Activated CD8-positive, alpha-beta T cell treated with anti-CD3 and anti-CD28 coated beads, Interleukin-2, amount 10 ng/mL, durations not matched to agents 7 days and 5 days (primary cell): ENCODE results near the gene SURF1. TPM values are rescaled to one million over a fixed set of nuclear protein-coding genes. Genes with fewer than 3 reads are reported as not detected.
"Not testable (repeated sequence)": the region's sequence is repeated elsewhere in the genome, so short reads cannot be mapped to it uniquely, and the experiment has no call there.

Source experiments
- ATAC-seq: fragments of 150-1000 bp; cut with Tn5 transposase; one replicate; pipeline ENCODE4 v1.10.0; 2021; ENCODE audit warnings: moderate library complexity
- CTCF ChIA-PET: fragments of 350-600 bp; sonication (Branson Sonifier 250); formaldehyde crosslinking; loops from one replicate; lab custom pipeline; 2021; ENCODE audit warnings: antibody characterized with exemption; lab: Charles Lee
- POLR2A ChIA-PET: fragments of 350-600 bp; sonication (Branson Sonifier 250); formaldehyde crosslinking; loops from one replicate; lab custom pipeline; 2021; ENCODE audit warnings: antibody characterized with exemption; lab: Charles Lee
- DNase-seq: peaks from one replicate; pipeline ENCODE4 v3.0.0-alpha.2; 2020
- H3K27ac Mint-ChIP-seq: one replicate; pipeline ENCODE4 v1.8.0; 2021; ENCODE audit warnings: mild to moderate bottlenecking, mixed read lengths
- H3K27me3 Mint-ChIP-seq: one replicate; pipeline ENCODE4 v1.8.0; 2021; ENCODE audit warnings: low read depth, mixed read lengths
- H3K36me3 Mint-ChIP-seq: one replicate; pipeline ENCODE4 v1.8.0; 2021; ENCODE audit warnings: low read depth, mixed read lengths
- H3K4me1 Mint-ChIP-seq: one replicate; pipeline ENCODE4 v1.8.0; 2021; ENCODE audit warnings: low read depth, mixed read lengths
- H3K4me3 Mint-ChIP-seq: one replicate; pipeline ENCODE4 v1.8.0; 2021; ENCODE audit warnings: mild to moderate bottlenecking, mixed read lengths
- H3K9me3 Mint-ChIP-seq: one replicate; pipeline ENCODE4 v1.8.0; 2022; ENCODE audit warnings: mixed read lengths; ENCODE audit not compliant: insufficient read depth
- total RNA-seq, 2 experiments: library from RNA; stranded (reverse); gene quantifications; one replicate each; pipeline ENCODE4 v1.2.3, GENCODE V29; 2021

Gene SURF1
- total RNA-seq, 2 experiments from 2014 or later, result 37.4 to 39.1 TPM

DNA sequence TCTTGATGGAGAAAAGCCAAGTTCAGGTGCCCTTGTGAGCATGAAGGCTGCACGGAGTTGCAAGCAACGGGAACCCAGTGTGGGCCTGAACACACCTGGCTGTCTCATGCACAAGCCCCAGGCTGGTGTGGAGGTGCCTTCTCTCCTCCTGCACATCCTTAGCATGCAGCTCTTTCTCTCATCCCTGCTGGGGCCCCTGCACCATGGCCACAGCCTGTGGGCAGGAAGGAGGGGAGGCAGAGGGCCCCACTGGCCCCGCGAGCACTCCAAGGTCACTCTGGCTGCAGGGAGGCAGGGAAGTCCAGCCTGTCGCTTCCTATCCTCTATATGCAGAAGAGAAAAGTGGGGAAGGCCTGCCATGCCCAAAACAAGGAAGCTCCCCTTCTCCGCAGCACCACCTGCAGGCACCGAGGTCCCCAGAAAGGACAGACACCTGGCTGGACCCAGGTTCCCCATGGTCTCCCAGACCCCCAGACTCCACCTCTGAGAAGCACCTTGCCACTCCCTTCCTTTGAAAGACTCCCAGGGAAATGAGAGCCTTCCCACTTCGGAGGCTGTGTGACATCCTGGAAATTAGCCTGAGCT lies 38.5 kb upstream of the SURF1 start:
- H3K27ac Mint-ChIP-seq, result no peak overlapping the region
- H3K4me3 Mint-ChIP-seq, result no peak overlapping the region
- CTCF ChIA-PET, result interaction anchor here (0.9 to 2.0 kb wide), 2 partner anchors 11 to 18 kb away, joined by 3 to 5 read pairs; no protein-coding TSS in a partner anchor
- no peak for ATAC-seq
- no peak for DNase-seq
- H3K27me3 Mint-ChIP-seq, result no peaks in the 10 kb centered on the region
- no peaks in the 10 kb centered on the region for H3K4me1 Mint-ChIP-seq
- POLR2A ChIA-PET, result interaction anchor here (1.5 kb wide), 1 partner anchor 24 kb away, joined by 4 read pairs; no protein-coding TSS in a partner anchor
- H3K9me3 Mint-ChIP-seq, result no peaks in the 10 kb centered on the region
- H3K36me3 Mint-ChIP-seq, result no peaks in the 10 kb centered on the region

DNA sequence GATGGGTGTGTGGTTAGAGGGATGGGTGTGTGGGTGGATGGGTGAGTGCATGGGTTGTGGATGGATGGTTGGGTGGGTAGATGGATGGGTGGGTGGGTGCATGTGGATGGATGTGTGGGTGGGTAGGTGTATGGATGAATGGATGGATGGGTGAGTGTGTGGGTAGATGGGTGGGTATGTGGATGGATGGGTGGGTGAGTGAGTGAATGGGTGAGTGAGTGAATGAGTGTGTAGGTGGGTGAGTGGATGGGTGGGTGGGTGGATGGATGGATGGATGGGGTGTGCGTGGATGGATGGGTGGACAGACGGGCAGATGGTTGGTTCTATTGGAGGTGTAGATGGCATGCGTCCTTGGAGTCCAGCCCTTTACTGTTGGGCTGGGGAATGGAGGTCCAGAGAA lies 37.1 kb upstream of the SURF1 start:
- CTCF ChIA-PET, result no interaction called here
- no peaks in the 10 kb centered on the region for H3K4me1 Mint-ChIP-seq
- no peak overlapping the region for H3K4me3 Mint-ChIP-seq
- no peaks in the 10 kb centered on the region for H3K27me3 Mint-ChIP-seq
- POLR2A ChIA-PET, result no interaction called here
- H3K36me3 Mint-ChIP-seq, result no peaks in the 10 kb centered on the region
- no peak for ATAC-seq
- no peaks in the 10 kb centered on the region for H3K9me3 Mint-ChIP-seq
- H3K27ac Mint-ChIP-seq, result no peak overlapping the region
- DNase-seq, result no peak

DNA sequence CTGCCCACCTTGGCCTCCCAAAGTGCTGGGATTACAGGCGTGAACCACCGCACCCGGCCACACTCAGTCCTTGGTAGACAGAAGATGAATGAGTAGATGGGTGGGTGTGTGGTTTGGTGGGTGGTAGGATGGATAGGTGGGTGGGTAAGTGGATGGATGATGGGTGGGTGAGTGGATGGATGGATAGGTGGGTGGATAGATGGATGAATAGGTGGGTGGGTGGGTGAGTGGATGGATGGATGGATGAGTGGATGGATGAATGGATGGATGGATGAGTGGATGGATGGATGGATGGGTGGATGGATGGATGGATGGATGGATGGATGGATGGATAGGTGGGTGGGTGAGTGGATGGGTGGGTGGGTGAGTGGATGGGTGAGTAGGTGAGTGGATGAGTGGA lies 36.0 kb upstream of the SURF1 start:
- CTCF ChIA-PET, ATAC-seq: not testable (repeated sequence)

DNA sequence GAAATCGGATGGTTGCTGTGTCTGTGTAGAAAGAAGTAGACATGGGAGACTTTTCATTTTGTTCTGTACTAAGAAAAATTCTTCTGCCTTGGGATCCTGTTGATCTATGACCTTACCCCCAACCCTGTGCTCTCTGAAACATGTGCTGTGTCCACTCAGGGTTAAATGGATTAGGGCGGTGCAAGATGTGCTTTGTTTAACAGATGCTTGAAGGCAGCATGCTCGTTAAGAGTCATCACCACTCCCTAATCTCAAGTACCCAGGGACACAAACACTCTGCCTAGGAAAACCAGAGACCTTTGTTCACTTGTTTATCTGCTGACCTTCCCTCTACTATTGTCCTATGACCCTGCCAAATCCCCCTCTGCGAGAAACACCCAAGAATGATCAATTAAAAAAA lies 35.2 kb upstream of the SURF1 start:
- H3K4me3 Mint-ChIP-seq, H3K9me3 Mint-ChIP-seq, ATAC-seq, H3K27ac Mint-ChIP-seq, POLR2A ChIA-PET, H3K36me3 Mint-ChIP-seq, H3K27me3 Mint-ChIP-seq, DNase-seq, H3K4me1 Mint-ChIP-seq, CTCF ChIA-PET: not testable (repeated sequence)

More for the DNA sequence above, 36.0 kb upstream of the SURF1 start:
- H3K27ac Mint-ChIP-seq, H3K27me3 Mint-ChIP-seq, H3K4me3 Mint-ChIP-seq, DNase-seq, H3K9me3 Mint-ChIP-seq, H3K4me1 Mint-ChIP-seq, POLR2A ChIA-PET, H3K36me3 Mint-ChIP-seq: not testable (repeated sequence)

DNA sequence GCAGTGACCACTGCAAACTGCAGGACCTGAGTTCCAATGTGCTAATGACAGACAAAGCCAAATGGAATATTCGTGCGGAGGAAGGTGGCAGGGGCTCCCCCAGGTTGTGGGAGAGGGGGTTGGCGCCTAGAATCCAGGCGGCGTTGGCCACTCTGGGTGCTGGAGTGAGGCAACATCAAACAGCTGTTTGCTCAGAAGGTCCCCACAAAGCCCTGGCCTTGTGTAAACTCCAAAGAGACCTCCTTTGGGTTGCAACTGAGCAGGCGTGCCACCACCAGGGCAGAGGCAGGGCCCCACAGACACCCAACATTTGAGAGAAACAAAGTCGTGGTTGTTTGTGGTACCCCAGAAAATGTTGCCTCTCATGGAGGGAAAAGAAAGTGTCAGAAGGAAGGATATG lies 34.4 kb upstream of the SURF1 start:
- Mint-ChIP-seq H3K9me3 (no peaks in the 10 kb centered on the region), H3K4me1 (no peaks in the 10 kb centered on the region), H3K27me3 (no peaks in the 10 kb centered on the region), H3K27ac (no peak overlapping the region), H3K36me3 (no peaks in the 10 kb centered on the region), H3K4me3 (no peak overlapping the region)
- CTCF ChIA-PET, result no interaction called here
- POLR2A ChIA-PET, result interaction anchor here (0.6 kb wide), 1 partner anchor 29 kb away, joined by 4 read pairs; no protein-coding TSS in a partner anchor
- ATAC-seq (no peak), DNase-seq (no peak)

DNA sequence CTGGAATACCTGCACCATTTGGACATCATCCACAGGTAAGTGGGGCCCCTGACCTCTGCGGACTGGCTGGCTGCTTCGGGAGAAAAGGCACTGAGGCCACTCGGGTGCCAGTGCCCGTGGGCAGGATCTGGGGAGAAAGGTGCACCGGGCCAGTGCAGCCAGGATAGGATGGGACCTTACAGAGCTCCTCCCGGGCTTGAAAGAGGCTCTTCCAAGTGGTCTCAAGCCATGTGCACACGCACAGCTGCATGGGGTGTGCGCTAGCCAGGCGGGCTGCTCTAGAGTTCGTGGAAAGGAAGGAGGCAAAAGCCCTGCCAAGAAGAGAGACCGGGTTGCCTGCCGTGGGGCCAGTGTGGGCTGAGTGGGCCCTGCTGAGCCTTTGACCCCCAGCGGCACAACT lies 33.3 kb upstream of the SURF1 start:
- Mint-ChIP-seq H3K36me3 (no peaks in the 10 kb centered on the region), H3K27ac (no peak overlapping the region), H3K4me1 (no peaks in the 10 kb centered on the region), H3K4me3 (no peak overlapping the region), H3K27me3 (no peaks in the 10 kb centered on the region), H3K9me3 (no peaks in the 10 kb centered on the region)
- POLR2A ChIA-PET, result no interaction called here
- CTCF ChIA-PET, result no interaction called here
- DNase-seq (no peak), ATAC-seq (no peak)

DNA sequence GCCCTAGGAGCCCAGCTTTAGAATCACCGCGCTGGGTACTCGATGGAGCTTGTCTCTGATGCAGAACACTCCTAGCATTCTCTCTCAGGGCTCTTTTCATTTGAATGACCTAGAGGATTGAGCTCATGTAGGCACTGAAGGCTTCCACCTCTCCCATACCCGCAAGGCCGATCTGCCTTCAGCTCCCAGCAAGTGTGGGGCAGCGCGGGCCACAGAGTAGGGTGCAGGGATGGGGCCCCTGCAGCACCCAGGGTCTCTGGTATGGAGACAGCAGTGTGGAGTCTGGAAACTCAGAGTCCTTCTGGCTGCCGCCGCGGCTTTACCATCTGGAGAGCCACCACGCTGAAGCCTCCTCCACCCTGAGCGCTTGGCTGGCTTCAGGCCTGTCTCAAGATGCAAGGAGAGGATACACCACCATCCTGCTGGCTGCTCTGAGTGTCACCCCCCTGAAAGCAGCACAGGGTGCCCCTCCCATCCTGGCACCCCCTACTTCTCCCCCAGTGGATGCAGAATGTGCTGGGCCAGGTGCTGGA lies 32.8 kb upstream of the SURF1 start:
- Mint-ChIP-seq H3K4me1 (no peaks in the 10 kb centered on the region), H3K27ac (no peak overlapping the region), H3K36me3 (no peaks in the 10 kb centered on the region), H3K4me3 (no peak overlapping the region), H3K9me3 (no peaks in the 10 kb centered on the region), H3K27me3 (no peaks in the 10 kb centered on the region)
- CTCF ChIA-PET, result no interaction called here
- POLR2A ChIA-PET, result no interaction called here
- ATAC-seq, result no peak
- no peak for DNase-seq

DNA sequence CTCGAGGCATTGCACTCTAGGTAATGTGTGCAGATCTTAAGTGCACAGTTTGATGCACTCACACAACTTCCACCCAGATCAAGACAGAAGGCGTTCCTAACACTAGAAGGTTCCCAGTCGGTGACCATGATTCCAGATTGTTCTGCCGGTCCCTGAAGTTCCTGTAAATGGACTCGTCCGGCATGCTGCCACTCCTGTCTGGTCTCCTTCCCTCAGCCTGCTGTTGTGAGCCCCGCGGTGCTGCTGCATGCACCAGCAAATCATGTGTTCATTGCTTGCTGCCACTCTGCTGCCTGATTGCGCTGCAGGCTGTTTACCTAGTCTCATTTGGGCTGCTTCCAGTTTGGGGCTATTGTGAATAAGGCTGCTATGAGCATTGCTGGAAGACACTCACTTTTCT lies 31.4 kb upstream of the SURF1 start:
- ChIA-PET POLR2A (interaction anchor here (0.6 kb wide), 1 partner anchor 24 kb away, joined by 4 read pairs; no protein-coding TSS in a partner anchor), CTCF (no interaction called here)
- H3K27ac Mint-ChIP-seq, result no peak overlapping the region
- H3K4me1 Mint-ChIP-seq, result no peaks in the 10 kb centered on the region
- no peak overlapping the region for H3K4me3 Mint-ChIP-seq
- no peak for ATAC-seq
- H3K9me3 Mint-ChIP-seq, result no peaks in the 10 kb centered on the region
- H3K36me3 Mint-ChIP-seq, result no peaks in the 10 kb centered on the region
- H3K27me3 Mint-ChIP-seq, result no peaks in the 10 kb centered on the region
- DNase-seq, result no peak

DNA sequence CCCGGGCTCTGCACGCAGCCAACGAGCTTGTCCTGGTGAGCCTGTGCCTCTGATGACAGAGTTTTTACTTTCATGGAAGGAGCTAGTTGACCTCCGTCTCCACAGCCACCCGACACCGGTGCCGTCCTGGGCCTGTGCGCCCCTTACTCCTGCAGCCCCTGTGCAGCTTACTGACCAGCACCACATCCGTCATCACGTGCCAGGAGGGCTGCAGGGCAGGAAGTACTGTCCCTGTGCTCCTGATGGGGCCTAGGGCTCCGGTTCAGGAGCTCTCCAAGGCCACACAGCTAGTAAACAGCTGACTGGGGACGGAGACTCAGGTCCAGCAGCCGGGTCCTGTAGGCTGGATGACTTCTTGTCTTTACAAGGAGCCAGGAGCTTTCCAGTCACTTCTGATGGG lies 30.1 kb upstream of the SURF1 start:
- ChIA-PET POLR2A (interaction anchor here (0.9 kb wide), 1 partner anchor 9 kb away, joined by 3 read pairs; no protein-coding TSS in a partner anchor), CTCF (no interaction called here)
- no peaks in the 10 kb centered on the region for H3K4me1 Mint-ChIP-seq
- H3K9me3 Mint-ChIP-seq, result no peaks in the 10 kb centered on the region
- DNase-seq, result no peak
- ATAC-seq, result no peak
- no peak overlapping the region for H3K27ac Mint-ChIP-seq
- H3K36me3 Mint-ChIP-seq, result no peaks in the 10 kb centered on the region
- no peaks in the 10 kb centered on the region for H3K27me3 Mint-ChIP-seq
- H3K4me3 Mint-ChIP-seq, result no peak overlapping the region

DNA sequence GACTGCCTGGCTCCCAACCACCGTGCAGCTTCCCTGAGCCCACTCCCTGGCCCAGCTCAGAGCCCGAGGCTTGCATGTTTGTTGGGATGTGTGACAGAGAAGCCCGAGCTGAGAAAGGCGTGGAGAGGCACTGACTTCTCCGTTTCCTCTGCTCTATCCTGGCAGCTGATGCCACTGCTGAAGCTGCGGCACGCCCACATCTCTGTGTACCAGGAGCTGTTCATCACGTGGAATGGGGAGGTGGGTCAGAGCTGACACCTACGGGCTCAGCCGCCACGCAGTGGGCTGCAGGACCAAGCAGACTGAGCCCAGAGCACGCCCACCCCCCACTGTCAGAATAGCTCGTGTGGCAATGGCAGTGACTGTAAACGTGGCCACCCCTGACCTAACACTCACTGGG lies 29.2 kb upstream of the SURF1 start:
- no peaks in the 10 kb centered on the region for H3K4me1 Mint-ChIP-seq
- H3K27me3 Mint-ChIP-seq, result no peaks in the 10 kb centered on the region
- H3K9me3 Mint-ChIP-seq, result no peaks in the 10 kb centered on the region
- no peak for ATAC-seq
- ChIA-PET CTCF (no interaction called here), POLR2A (interaction anchor here (0.8 kb wide), 1 partner anchor 10 kb away, joined by 3 read pairs; no protein-coding TSS in a partner anchor)
- no peak for DNase-seq
- H3K36me3 Mint-ChIP-seq, result no peaks in the 10 kb centered on the region
- no peak overlapping the region for H3K27ac Mint-ChIP-seq
- no peak overlapping the region for H3K4me3 Mint-ChIP-seq

DNA sequence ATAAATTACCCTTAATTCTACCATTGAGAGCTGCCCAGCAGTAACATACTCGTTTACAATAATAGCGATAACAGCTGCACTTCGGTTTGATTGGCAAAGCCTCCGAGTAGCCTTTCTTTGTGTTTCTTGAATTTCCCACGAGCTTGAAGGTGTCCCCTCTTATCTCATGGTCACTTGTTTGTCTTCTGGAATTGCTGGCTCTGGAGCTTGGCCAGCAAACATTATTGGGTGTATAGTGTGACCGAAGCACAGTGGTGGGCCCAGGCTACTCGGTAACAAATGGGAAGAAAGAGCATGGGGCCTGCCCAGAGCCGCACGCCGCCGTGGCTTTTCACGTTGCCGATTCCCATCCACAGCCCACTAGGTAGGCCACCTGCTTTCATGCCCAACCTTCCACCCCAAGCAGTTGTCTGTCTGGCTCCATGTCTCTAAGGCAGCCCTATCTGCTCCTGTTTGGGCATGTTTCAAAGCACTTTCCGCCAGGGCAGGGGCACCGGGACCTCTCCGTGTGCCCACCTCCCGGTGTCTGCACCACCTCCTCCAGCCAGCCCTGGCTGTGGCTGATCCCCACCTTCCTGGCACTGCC lies 28.5 kb upstream of the SURF1 start:
- H3K36me3 Mint-ChIP-seq, result no peaks in the 10 kb centered on the region
- H3K4me3 Mint-ChIP-seq, result no peak overlapping the region
- CTCF ChIA-PET, result interaction anchor here (1.4 kb wide), 1 partner anchor 18 kb away, joined by 7 read pairs; no protein-coding TSS in a partner anchor
- no peaks in the 10 kb centered on the region for H3K9me3 Mint-ChIP-seq
- POLR2A ChIA-PET, result interaction anchor here (0.8 kb wide), 1 partner anchor 10 kb away, joined by 3 read pairs; no protein-coding TSS in a partner anchor
- ATAC-seq (no peak), DNase-seq (no peak)
- no peaks in the 10 kb centered on the region for H3K27me3 Mint-ChIP-seq
- H3K27ac Mint-ChIP-seq, result no peak overlapping the region
- no peaks in the 10 kb centered on the region for H3K4me1 Mint-ChIP-seq

DNA sequence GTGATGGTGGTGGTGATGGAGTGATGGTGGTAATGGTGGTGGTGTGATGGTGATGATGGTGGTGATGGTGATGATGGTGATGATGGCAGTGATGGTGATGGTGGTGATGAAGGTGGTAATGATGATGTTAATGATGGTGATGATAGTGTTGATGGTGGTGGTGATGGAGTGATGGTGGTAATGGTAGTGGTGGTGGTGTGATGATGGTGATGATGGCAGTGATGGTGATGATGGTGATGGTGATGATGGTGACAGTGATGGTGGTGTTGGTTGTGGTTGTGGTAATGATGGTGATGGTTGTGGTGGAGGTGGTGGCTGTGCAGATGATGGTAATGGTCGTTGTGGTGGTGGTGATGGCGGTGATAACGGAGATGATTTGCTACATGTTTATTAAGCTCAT lies 27.2 kb upstream of the SURF1 start:
- POLR2A ChIA-PET, result no interaction called here
- Mint-ChIP-seq H3K27me3 (no peaks in the 10 kb centered on the region), H3K27ac (no peak overlapping the region), H3K36me3 (no peaks in the 10 kb centered on the region), H3K4me3 (no peak overlapping the region), H3K9me3 (no peaks in the 10 kb centered on the region), H3K4me1 (peaks cover 5% of the 10 kb centered on the region)
- DNase-seq (no peak), ATAC-seq (no peak)
- CTCF ChIA-PET, result interaction anchor here (1.4 kb wide), 1 partner anchor 19 kb away, joined by 7 read pairs; no protein-coding TSS in a partner anchor
